Prostate gland (tissue), 2 donors: ENCODE data around the gene TKTL1.

Experiments used
- POLR2A ChIP-seq: fragments of 450-650 bp; IDR thresholded peaks from one replicate; pipeline ENCODE4 v1.6.1; 2016; ENCODE audit warnings: antibody characterized with exemption, mild to moderate bottlenecking
- TF ChIP-seq, protein P1 (sequence below), 4 experiments: fragments of 200-600 bp in 2 of 4; fragments of 450-650 bp in 2 of 4; sonication (generic) in 2 of 4; IDR thresholded peaks; 1 replicate in 3 of 4; 2 replicates in 1 of 4; pipeline ENCODE4 v1.5.1; 2016 to 2019; ENCODE audit warnings: antibody characterized with exemption in 4 of 4, mild to moderate bottlenecking in 2 of 4, moderate library complexity in 2 of 4

DNA sequence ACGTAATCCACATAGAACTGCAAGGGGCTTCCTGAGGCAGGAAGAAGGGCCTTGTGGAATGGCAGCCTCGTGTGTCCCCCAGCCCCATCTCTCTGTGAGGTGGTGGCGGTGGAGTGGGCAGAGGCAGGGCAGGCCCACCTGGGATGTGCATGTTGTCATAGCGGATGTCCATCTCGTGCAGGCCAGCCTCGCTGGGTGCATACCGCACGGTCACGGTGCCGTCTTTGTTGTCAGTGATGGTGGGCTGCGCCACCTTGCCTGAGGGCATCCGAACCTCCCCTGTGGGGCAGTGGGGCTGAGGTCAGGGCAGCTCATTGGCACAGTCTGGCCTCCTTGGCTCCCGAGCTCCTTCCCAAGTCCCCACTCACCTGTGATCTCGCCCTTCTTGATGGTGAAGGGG, 58.4 kb downstream of the TKTL1 start:
- TF ChIP-seq, protein P1, sequence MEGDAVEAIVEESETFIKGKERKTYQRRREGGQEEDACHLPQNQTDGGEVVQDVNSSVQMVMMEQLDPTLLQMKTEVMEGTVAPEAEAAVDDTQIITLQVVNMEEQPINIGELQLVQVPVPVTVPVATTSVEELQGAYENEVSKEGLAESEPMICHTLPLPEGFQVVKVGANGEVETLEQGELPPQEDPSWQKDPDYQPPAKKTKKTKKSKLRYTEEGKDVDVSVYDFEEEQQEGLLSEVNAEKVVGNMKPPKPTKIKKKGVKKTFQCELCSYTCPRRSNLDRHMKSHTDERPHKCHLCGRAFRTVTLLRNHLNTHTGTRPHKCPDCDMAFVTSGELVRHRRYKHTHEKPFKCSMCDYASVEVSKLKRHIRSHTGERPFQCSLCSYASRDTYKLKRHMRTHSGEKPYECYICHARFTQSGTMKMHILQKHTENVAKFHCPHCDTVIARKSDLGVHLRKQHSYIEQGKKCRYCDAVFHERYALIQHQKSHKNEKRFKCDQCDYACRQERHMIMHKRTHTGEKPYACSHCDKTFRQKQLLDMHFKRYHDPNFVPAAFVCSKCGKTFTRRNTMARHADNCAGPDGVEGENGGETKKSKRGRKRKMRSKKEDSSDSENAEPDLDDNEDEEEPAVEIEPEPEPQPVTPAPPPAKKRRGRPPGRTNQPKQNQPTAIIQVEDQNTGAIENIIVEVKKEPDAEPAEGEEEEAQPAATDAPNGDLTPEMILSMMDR (IDR thresholded peaks at IDR 0.05): no peak
- TF ChIP-seq POLR2A: no peak
